Ovary (tissue), 9 donors: ENCODE results near the gene LRGUK. TPM values are rescaled to one million over a fixed set of nuclear protein-coding genes. Genes with fewer than 3 reads are reported as not detected.

Source experiments
- DNase-seq, 5 donors: peaks; one replicate each; pipeline ENCODE4 v3.0.0-alpha.2; 2019 to 2020
- H3K27ac ChIP-seq, 2 donors: fragments of 200-600 bp; one replicate each; pipeline versions ENCODE4 v1.5.1 to v1.8.0; 2019 to 2022
- H3K27me3 ChIP-seq: fragments of 200-600 bp; one replicate; pipeline ENCODE4 v1.8.0; 2022
- H3K36me3 ChIP-seq: fragments of 200-600 bp; sonication (generic); one replicate; pipeline ENCODE4 v1.5.1; 2019
- H3K4me1 ChIP-seq: one replicate; pipeline ENCODE4 v1.8.1; 2013; ENCODE audit warnings: mild to moderate bottlenecking, moderate library complexity; ENCODE audit not compliant: insufficient read depth
- H3K4me3 ChIP-seq: fragments of 200-600 bp; sonication (generic); one replicate; pipeline ENCODE4 v1.5.1; 2017
- H3K9me3 ChIP-seq, 2 donors: fragments of 200-600 bp in 1 of 2; sonication (generic) in 1 of 2; one replicate each; pipeline versions ENCODE4 v1.5.1 to v1.8.1; 2013 to 2019; ENCODE audit warnings: mild to moderate bottlenecking in 1 of 2, moderate library complexity in 1 of 2
- EP300 ChIP-seq: sonication (generic); formaldehyde crosslinking; IDR thresholded peaks from one replicate; pipeline ENCODE4 v1.6.1; 2017; ENCODE audit warnings: antibody characterized with exemption
- POLR2A ChIP-seq: fragments of 450-650 bp; IDR thresholded peaks from one replicate; pipeline ENCODE4 v1.6.1; 2017; ENCODE audit warnings: antibody characterized with exemption, mild to moderate bottlenecking, moderate library complexity
- WGBS, 3 donors: extraction: QIAGEN DNeasy Blood & Tissue Kit in 1 of 3; methylation state at CpG; one replicate each; pipeline versions ENCODE4 v1.1.5 to v1.1.7; 2013 to 2017; 5-methylcytosine and 5-hydroxymethylcytosine counted together
- intact Hi-C, 4 donors: fragments of 100-400 bp; cut with DNase I; formaldehyde crosslinking; loops; one replicate each; pipeline versions ENCODE4 v1.11.0 to v1.15.1; 2022 to 2023
- polyA plus RNA-seq, 2 donors: library from polyadenylated mRNA; stranded (reverse); fragments of 200-250 nt in 1 of 2; fragments of 350-450 nt in 1 of 2; fragmentation: Illumina TruSeq in 1 of 2; extraction: RNeasy Lipid Tissue Mini Kit (QIAGEN cat#74804) in 1 of 2; gene quantifications; one replicate each; pipeline ENCODE4 v1.2.3, GENCODE V29; 2013 to 2014
- total RNA-seq, 7 donors: library from RNA; depleted of rRNA in 2 of 7; stranded (reverse); fragments of >200 nt in 2 of 7; fragmentation: NEBNext Ultra II Directional in 3 of 7; extraction: Animal tissue kit (Norgen Biotek cat#: 25700) in 3 of 7; gene quantifications; one replicate each; pipeline versions ENCODE4 v1.1.0 to v1.2.4, GENCODE V29; 2016 to 2023
- TF ChIP-seq, protein P1 (sequence below), 3 donors: fragments of 450-650 bp in 2 of 3; fragments of 200-600 bp in 1 of 3; IDR thresholded peaks; one replicate each; pipeline versions ENCODE4 v1.5.1 to v1.8.0; 2016 to 2022; ENCODE audit warnings: antibody characterized with exemption in 3 of 3, mild to moderate bottlenecking in 1 of 3
- donor health status: DM: no; HTN: no; CAD: no; lungs with moderate emphysema.
- donor health status: DM: no; HTN: no; CAD: no.
- donor health status: Bipolar disorder and iron deficiency.
- donor health status: DM: yes; HTN: yes; CAD: no.
- donor health status: DM: no; HTN: no; CAD: no.
- donor health status: DM: yes; HTN: yes; CAD: no.

The LRGUK gene
- total and polyA plus RNA-seq, 9 donors = 0.11 to 7.0 (median 0.56) TPM

DNA sequence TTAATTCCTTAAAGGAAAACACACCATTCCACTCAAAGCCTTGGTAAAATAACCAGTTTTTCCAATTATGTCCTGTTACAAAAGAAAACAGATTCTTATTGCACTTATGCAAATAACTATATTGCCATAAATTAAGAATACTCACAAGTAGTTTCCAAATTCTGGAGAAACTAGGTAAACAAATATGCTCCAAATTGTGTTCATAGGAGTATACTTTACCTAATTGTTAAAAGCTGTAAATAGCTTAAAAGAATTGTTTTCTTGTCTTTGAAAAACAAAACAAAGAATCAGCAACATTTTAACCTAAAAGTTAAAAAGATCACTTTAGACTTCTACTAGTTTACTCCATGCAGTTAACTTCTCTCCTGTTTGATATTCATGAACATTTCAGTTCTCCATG lies 38.9 kb upstream of the LRGUK start:
- H3K27me3 ChIP-seq = no peaks in the 10 kb centered on the region
- DNase-seq = no peak
- intact Hi-C loops = no loop called here

DNA sequence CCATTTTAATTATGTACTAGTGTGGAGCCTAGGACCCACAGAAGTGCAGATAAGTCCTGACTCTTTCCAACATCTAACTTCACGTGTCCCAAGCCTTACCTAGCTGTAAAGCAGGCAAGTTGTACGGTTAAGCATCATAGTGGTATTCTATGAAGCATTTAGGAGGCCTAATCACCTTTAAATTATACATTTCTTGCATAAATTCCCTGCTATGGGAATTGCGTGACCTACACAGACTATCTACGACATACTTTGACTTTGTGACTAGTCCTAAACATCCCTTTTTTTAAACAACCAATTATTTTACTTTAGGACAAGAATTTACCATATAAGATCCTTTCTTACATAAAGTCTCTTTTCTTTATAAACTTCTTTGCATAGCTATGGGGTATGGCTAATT lies 37.7 kb upstream of the LRGUK start:
- WGBS, 3 donors = 80 to 84% (median 82%) methylated on average over 4 of the region's 4 CpGs
- TF ChIP-seq, protein P1, sequence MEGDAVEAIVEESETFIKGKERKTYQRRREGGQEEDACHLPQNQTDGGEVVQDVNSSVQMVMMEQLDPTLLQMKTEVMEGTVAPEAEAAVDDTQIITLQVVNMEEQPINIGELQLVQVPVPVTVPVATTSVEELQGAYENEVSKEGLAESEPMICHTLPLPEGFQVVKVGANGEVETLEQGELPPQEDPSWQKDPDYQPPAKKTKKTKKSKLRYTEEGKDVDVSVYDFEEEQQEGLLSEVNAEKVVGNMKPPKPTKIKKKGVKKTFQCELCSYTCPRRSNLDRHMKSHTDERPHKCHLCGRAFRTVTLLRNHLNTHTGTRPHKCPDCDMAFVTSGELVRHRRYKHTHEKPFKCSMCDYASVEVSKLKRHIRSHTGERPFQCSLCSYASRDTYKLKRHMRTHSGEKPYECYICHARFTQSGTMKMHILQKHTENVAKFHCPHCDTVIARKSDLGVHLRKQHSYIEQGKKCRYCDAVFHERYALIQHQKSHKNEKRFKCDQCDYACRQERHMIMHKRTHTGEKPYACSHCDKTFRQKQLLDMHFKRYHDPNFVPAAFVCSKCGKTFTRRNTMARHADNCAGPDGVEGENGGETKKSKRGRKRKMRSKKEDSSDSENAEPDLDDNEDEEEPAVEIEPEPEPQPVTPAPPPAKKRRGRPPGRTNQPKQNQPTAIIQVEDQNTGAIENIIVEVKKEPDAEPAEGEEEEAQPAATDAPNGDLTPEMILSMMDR (IDR thresholded peaks at IDR 0.05) = no peak
- no peak for TF ChIP-seq EP300
- no peak for TF ChIP-seq POLR2A

More for the DNA sequence above, 38.9 kb upstream of the LRGUK start:
- no peaks in the 10 kb centered on the region for H3K36me3 ChIP-seq
- TF ChIP-seq POLR2A (no peak), EP300 (no peak)
- TF ChIP-seq, protein P1 (IDR thresholded peaks at IDR 0.05) = no peak
- H3K4me1 ChIP-seq = no peaks in the 10 kb centered on the region
- H3K9me3 ChIP-seq = no peaks in the 10 kb centered on the region
- H3K27ac ChIP-seq = no peak overlapping the region
- no peak overlapping the region for H3K4me3 ChIP-seq

DNA sequence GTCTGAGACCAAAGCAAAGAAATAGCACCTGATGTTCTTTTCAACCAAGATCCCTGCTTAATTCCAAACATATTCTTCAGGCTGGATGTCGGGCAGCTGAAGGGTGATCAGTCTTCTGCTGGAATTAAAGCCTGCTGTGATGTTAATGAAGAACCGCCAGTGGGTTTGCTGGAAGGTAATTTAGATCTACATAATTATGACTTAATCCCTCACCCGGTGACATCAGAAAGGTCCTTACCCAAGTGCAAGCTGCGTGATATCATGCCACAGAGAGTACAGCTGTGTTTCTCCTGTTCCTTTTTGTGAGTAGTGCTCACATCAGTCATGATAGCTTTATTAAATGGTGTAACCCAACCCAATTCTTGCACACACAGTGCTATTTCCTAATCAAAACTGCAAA lies 29.1 kb upstream of the LRGUK start:
- Histone ChIP-seq H3K4me3 (no peak overlapping the region), H3K9me3 (no peaks in the 10 kb centered on the region), H3K4me1 (no peaks in the 10 kb centered on the region), H3K27me3 (no peaks in the 10 kb centered on the region), H3K27ac (no peak overlapping the region), H3K36me3 (no peaks in the 10 kb centered on the region)
- WGBS, 3 donors = 88 to 91% (median 90%) methylated on average over 4 of the region's 4 CpGs
- no peak for DNase-seq
- intact Hi-C loops = loop anchor here in 1 of 4 donors (2.0 kb wide), 1 partner anchor 17 kb away; no protein-coding TSS in a partner anchor
- TF ChIP-seq POLR2A (no peak), EP300 (no peak)
- TF ChIP-seq, protein P1 (IDR thresholded peaks at IDR 0.05) = no peak

More for the DNA sequence above, 37.7 kb upstream of the LRGUK start:
- Histone ChIP-seq H3K27me3 (no peaks in the 10 kb centered on the region), H3K4me3 (no peak overlapping the region), H3K36me3 (no peaks in the 10 kb centered on the region), H3K27ac (no peak overlapping the region), H3K9me3 (no peaks in the 10 kb centered on the region), H3K4me1 (no peaks in the 10 kb centered on the region)
- intact Hi-C loops = no loop called here
- no peak for DNase-seq

DNA sequence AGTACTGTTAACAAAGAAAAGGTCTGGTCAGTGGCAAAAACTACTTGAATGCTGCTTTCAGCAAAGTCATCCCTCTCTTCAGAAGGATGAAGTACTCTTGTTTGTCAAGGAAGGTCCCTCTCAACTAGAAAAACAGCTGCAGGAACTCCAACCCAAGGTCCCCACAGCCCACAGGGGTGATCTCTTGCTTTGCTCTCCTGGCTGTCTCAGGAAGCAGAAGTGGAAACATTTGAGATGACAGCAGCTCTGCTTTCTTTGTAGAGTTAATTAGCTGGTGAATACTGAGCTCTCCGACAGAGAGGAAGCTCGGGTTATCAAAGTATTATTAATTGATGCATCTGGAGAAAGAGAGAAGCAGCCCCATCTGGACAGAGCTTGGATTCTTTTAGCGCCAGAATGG lies 25.4 kb upstream of the LRGUK start:
- Histone ChIP-seq H3K27ac (no peak overlapping the region), H3K36me3 (no peaks in the 10 kb centered on the region), H3K27me3 (no peaks in the 10 kb centered on the region), H3K9me3 (no peaks in the 10 kb centered on the region), H3K4me1 (no peaks in the 10 kb centered on the region), H3K4me3 (no peak overlapping the region)
- 2 to 6% (median 2%) methylated on average over 3 of the region's 3 CpGs for WGBS, 3 donors
- no peak for DNase-seq
- intact Hi-C loops = no loop called here
- TF ChIP-seq, protein P1 (IDR thresholded peaks at IDR 0.05) = no peak
- TF ChIP-seq EP300 (no peak), POLR2A (no peak)

DNA sequence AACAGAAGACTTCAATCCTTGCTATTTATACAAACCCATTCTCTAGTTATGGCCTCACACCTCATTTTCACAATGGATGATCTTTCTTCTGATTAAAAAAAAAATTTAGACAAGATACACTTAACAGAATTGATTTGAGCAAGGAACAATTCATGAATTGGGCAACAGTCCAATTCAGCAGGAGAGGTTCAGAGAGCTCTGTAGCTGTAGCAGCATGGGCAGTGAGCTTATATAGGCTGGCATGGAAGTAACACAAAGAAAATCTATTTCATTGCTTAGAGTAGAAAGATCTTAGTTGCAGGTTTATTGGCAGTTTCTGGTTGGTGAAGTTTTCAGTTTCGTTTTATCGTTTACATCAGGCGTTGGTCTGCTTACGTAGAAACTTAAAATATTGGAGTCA lies 23.0 kb upstream of the LRGUK start:
- TF ChIP-seq, protein P1 (IDR thresholded peaks at IDR 0.05) = no peak
- TF ChIP-seq POLR2A (no peak), EP300 (no peak)
- Histone ChIP-seq H3K4me1 (no peaks in the 10 kb centered on the region), H3K9me3 (no peaks in the 10 kb centered on the region), H3K4me3 (no peak overlapping the region), H3K27me3 (no peaks in the 10 kb centered on the region), H3K36me3 (no peaks in the 10 kb centered on the region), H3K27ac (no peak overlapping the region)
- intact Hi-C loops = no loop called here
- 95 to 97% (median 97%) methylated on average over 4 of the region's 4 CpGs for WGBS, 3 donors
- DNase-seq = no peak
